K562 (cell line): ENCODE data around the gene SHC1. TPM values are rescaled to one million over a fixed set of nuclear protein-coding genes. Genes with fewer than 3 reads are reported as not detected.

ENCODE experiments used
- CBX1 ChIP-seq: sonication (generic); IDR thresholded peaks from 2 replicates; pipeline ENCODE4 v1.6.1; 2016; ENCODE audit warnings: antibody characterized with exemption, low read depth, mild to moderate bottlenecking
- CHD4 ChIP-seq: fragments of 200-600 bp; sonication (generic); IDR thresholded peaks from 3 replicates; pipeline ENCODE4 v1.6.1; 2012; ENCODE audit warnings: low read depth, mild to moderate bottlenecking, mixed read lengths, low read length, inconsistent platforms; ENCODE audit not compliant: insufficient read depth, insufficient replicate concordance, poor library complexity, severe bottlenecking
- EGR1 ChIP-seq: fragments of 450-650 bp; conservative IDR thresholded peaks from 2 replicates; pipeline ENCODE4 v1.6.1; 2017; ENCODE audit warnings: mild to moderate bottlenecking
- ELK3 ChIP-seq: fragments of 450-650 bp; formaldehyde crosslinking; IDR thresholded peaks from 2 replicates; pipeline ENCODE4 v1.4.0; 2020; ENCODE audit warnings: mild to moderate bottlenecking
- EZH2 ChIP-seq: IDR thresholded peaks from 2 replicates; pipeline ENCODE4 v1.6.1; 2012; ENCODE audit warnings: low read depth, mild to moderate bottlenecking, inconsistent platforms, low read length, borderline replicate concordance
- HES1 ChIP-seq: fragments of 450-650 bp; IDR thresholded peaks from 2 replicates; pipeline ENCODE4 v1.6.1; 2016; ENCODE audit warnings: low read depth, mild to moderate bottlenecking, moderate library complexity
- HNRNPLL ChIP-seq: fragments of 200-400 bp; formaldehyde crosslinking; IDR thresholded peaks from 2 replicates; pipeline ENCODE4 v1.6.1; 2017; ENCODE audit warnings: low read length, low read depth, mild to moderate bottlenecking; ENCODE audit not compliant: poor library complexity, severe bottlenecking
- LEF1 ChIP-seq: fragments of 450-650 bp; IDR thresholded peaks from 2 replicates; pipeline ENCODE4 v1.6.1; 2016; ENCODE audit warnings: mild to moderate bottlenecking
- MAX ChIP-seq: sonication (generic); formaldehyde crosslinking; IDR thresholded peaks from 2 replicates; pipeline ENCODE4 v1.9.0; 2022; ENCODE audit warnings: mild to moderate bottlenecking, missing genetic modification reagents
- MTA3 ChIP-seq: fragments of 450-650 bp; formaldehyde crosslinking; IDR thresholded peaks from 2 replicates; pipeline ENCODE4 v1.6.1; 2017; ENCODE audit warnings: mild to moderate bottlenecking, borderline replicate concordance
- NFIC ChIP-seq: fragments of 450-650 bp; IDR thresholded peaks from 2 replicates; pipeline ENCODE4 v1.6.1; 2017; ENCODE audit warnings: mild to moderate bottlenecking, inconsistent platforms
- RFX1 ChIP-seq: fragments of 450-650 bp; IDR thresholded peaks from 2 replicates; pipeline ENCODE4 v1.6.1; 2016; ENCODE audit warnings: mild to moderate bottlenecking, moderate library complexity
- SMARCA5 ChIP-seq: fragments of 450-650 bp; IDR thresholded peaks from 2 replicates; pipeline ENCODE4 v1.6.1; 2016
- ZBTB2 ChIP-seq: fragments of 450-650 bp; IDR thresholded peaks from 2 replicates; pipeline ENCODE4 v1.6.1; 2016; ENCODE audit warnings: antibody characterized with exemption
- ZBTB26 ChIP-seq: fragments of 450-650 bp; formaldehyde crosslinking; IDR thresholded peaks from 2 replicates; pipeline ENCODE4 v1.4.0; 2022; ENCODE audit warnings: missing genetic modification characterization
- ZFP30 ChIP-seq: fragments of 250-450 bp; sonication (Bioruptor Pico); IDR thresholded peaks from 2 replicates; pipeline ENCODE4 v1.8.0; 2022; ENCODE audit warnings: moderate library complexity, mild to moderate bottlenecking, inconsistent platforms, borderline replicate concordance
- ZMIZ1 ChIP-seq, 2 experiments: fragments of 150-350 bp in 1 of 2; IDR thresholded peaks; 2 replicates each; pipeline ENCODE4 v1.6.1; 2012 to 2016; ENCODE audit warnings: low read depth in 2 of 2, low read length in 2 of 2, mild to moderate bottlenecking in 1 of 2, moderate library complexity in 1 of 2
- ZNF212 ChIP-seq: fragments of 450-650 bp; formaldehyde crosslinking; IDR thresholded peaks from 2 replicates; pipeline ENCODE4 v1.4.0; 2020; ENCODE audit warnings: mild to moderate bottlenecking
- polyA plus RNA-seq, 8 experiments: library from polyadenylated mRNA; depleted of rRNA in 4 of 8; stranded (reverse) in 5 of 8; unstranded in 3 of 8; fragments of >200 nt; fragmentation: Nextera tagmentation in 2 of 8; fragmentation: Illumina TruSeq in 1 of 8; extraction: Ambion mirVana in 2 of 8; extraction: Trizol in 1 of 8; gene quantifications; 2 replicates each; pipeline versions ENCODE4 v1.2.1 to v1.2.3, GENCODE V29; 2011 to 2014; ENCODE audit warnings: inconsistent platforms in 1 of 8, missing spikeins in 1 of 8
- total RNA-seq, 7 experiments: library from RNA; depleted of rRNA in 6 of 7; stranded (reverse); fragments of >200 nt in 6 of 7; fragmentation: Illumina TruSeq in 2 of 7; extraction: Trizol in 2 of 7; gene quantifications; 2 replicates each; pipeline versions ENCODE4 v1.2.1 to v1.2.3, GENCODE V29; 2011 to 2021; ENCODE audit warnings: low replicate concordance in 1 of 7

The SHC1 gene
- total and polyA plus RNA-seq, 9 of the 15 experiments (the other 6 are each of a cell fraction or from before 2014, with no cell fraction given) = 4.1 to 113 (median 51.9) TPM

GRCh38 chr1:155017041-155017945 is 46.7 kb upstream of the SHC1 start (continued):
- TF ChIP-seq ELK3 (no peak), HES1 (no peak), EZH2 (no peak), ZNF212 (CRISPR knock-in tag) (no peak), ZMIZ1 (IDR thresholded peaks at IDR 0.05; ENCODE audit: low read depth in 2 of 2, low read length in 2 of 2) (0 out of 4 replicates have a peak, but pooled peaks of 1 of the 2 experiments have one; percentile 20), HNRNPLL (no peak), ZFP30 (CRISPR knock-in tag) (no peak), ZBTB2 (peak; percentile 63; the same call in 1 of the 2 replicates), MAX (CRISPR knock-in tag) (peak; percentile 79), SMARCA5 (peak; percentile 45; the same call in 1 of the 2 replicates), ZBTB26 (CRISPR knock-in tag) (peak; percentile 11; the same call in 1 of the 2 replicates), MTA3 (peak; percentile 97), EGR1 (peak; percentile 99), RFX1 (no peak), NFIC (peak; percentile 67; the same call in 1 of the 2 replicates), CBX1 (peak; percentile 88), CHD4 (no peak), LEF1 (0 out of 2 replicates have a peak, but pooled peaks have one; percentile 27)
